IMR-90 (cell line): ENCODE measurements around the gene MADD. TPM values are rescaled to one million over a fixed set of nuclear protein-coding genes. Genes with fewer than 3 reads are reported as not detected.
A peak's percentile ranks its signal among the peaks of the same experiment; 100 is the strongest.

Experiments used
- ATAC-seq: fragments of 200-7000 bp; cut with Tn5 transposase; 2 replicates; pipeline ENCODE4 v1.9.1; 2020; ENCODE audit warnings: low read depth, mild to moderate bottlenecking, moderate library complexity
- BruUV-seq: library from RNA; stranded (reverse); fragments of 400-500 nt; replicated peaks from 2 replicates; lab custom pipeline; 2021; lab: Mats Ljungman, UMichigan
- CTCF ChIA-PET: fragments of 300-600 bp; formaldehyde crosslinking; extraction: SDS; loops from one replicate; lab custom pipeline; 2021; ENCODE audit warnings: antibody characterized with exemption; lab: Yijun Ruan, JAX
- POLR2A ChIA-PET: fragments of 300-600 bp; sonication (Branson Sonifier 250); formaldehyde crosslinking; loops from one replicate; lab custom pipeline; 2022; ENCODE audit warnings: antibody characterized with exemption; ENCODE audit not compliant: unreplicated experiment; lab: Charles Lee
- DNase-seq: peaks from one replicate; pipeline ENCODE4 v3.0.0; 2013
- H2AFZ ChIP-seq: replicated peaks from 2 replicates; pipeline ENCODE3; 2013; ENCODE audit warnings: low read length, mild to moderate bottlenecking; ENCODE audit not compliant: poor library complexity
- H2AK5ac ChIP-seq: 2 replicates; pipeline ENCODE4 v1.6.1; 2013; ENCODE audit warnings: low read depth, low read length, inconsistent platforms
- H2AK9ac ChIP-seq: replicated peaks from 2 replicates; pipeline ENCODE3; 2013; ENCODE audit warnings: mild to moderate bottlenecking, low read depth, low read length, moderate library complexity; ENCODE audit not compliant: poor library complexity
- H2BK120ac ChIP-seq: 2 replicates; pipeline ENCODE4 v1.6.1; 2013; ENCODE audit warnings: low read depth, low read length, inconsistent platforms
- H2BK15ac ChIP-seq: 3 replicates; pipeline ENCODE4 v1.6.1; 2013; ENCODE audit warnings: low read depth, low read length, inconsistent platforms
- H2BK20ac ChIP-seq: 2 replicates; pipeline ENCODE4 v1.6.1; 2013; ENCODE audit warnings: low read depth, mild to moderate bottlenecking, inconsistent platforms, low read length, moderate library complexity
- H2BK5ac ChIP-seq: 2 replicates; pipeline ENCODE4 v1.6.1; 2013; ENCODE audit warnings: mild to moderate bottlenecking, low read depth, low read length, inconsistent platforms; ENCODE audit not compliant: poor library complexity, severe bottlenecking
- H3K14ac ChIP-seq: replicated peaks from 2 replicates; pipeline ENCODE4 v1.6.1; 2013; ENCODE audit warnings: low read depth, low read length, inconsistent platforms
- H3K18ac ChIP-seq: 2 replicates; pipeline ENCODE4 v1.6.1; 2013; ENCODE audit warnings: low read depth, low read length, control low read depth
- H3K23ac ChIP-seq: 2 replicates; pipeline ENCODE4 v1.6.1; 2013; ENCODE audit warnings: low read depth, low read length, inconsistent platforms
- H3K27ac ChIP-seq: 2 replicates; pipeline ENCODE4 v1.5.1; 2013; ENCODE audit warnings: mild to moderate bottlenecking, control low read depth, low read length; ENCODE audit not compliant: insufficient read depth
- H3K27me3 ChIP-seq: 2 replicates; pipeline ENCODE4 v1.6.1; 2013; ENCODE audit warnings: low read length; ENCODE audit not compliant: control insufficient read depth, insufficient read depth
- H3K36me3 ChIP-seq: 2 replicates; pipeline ENCODE4 v1.6.1; 2013; ENCODE audit warnings: low read length, mixed read lengths; ENCODE audit not compliant: control insufficient read depth, insufficient read depth
- H3K4ac ChIP-seq: 2 replicates; pipeline ENCODE4 v1.6.1; 2013; ENCODE audit warnings: low read depth, low read length, inconsistent platforms
- H3K4me1 ChIP-seq: 2 replicates; pipeline ENCODE4 v1.6.1; 2013; ENCODE audit warnings: low read length, mixed read lengths; ENCODE audit not compliant: control insufficient read depth, insufficient read depth
- H3K4me2 ChIP-seq: 2 replicates; pipeline ENCODE4 v1.6.1; 2013; ENCODE audit warnings: low read depth, mild to moderate bottlenecking, control low read depth, low read length, moderate library complexity
- H3K4me3 ChIP-seq: 2 replicates; pipeline ENCODE4 v1.5.1; 2013; ENCODE audit warnings: low read depth, mild to moderate bottlenecking, control low read depth, low read length, moderate library complexity; ENCODE audit not compliant: insufficient read depth
- H3K56ac ChIP-seq: 2 replicates; pipeline ENCODE4 v1.6.1; 2013; ENCODE audit warnings: low read length, inconsistent platforms; ENCODE audit not compliant: insufficient read depth; ENCODE audit errors: extremely low read depth
- H3K79me1 ChIP-seq, 2 experiments: 2 replicates each; pipeline ENCODE4 v1.6.1; 2013; ENCODE audit warnings: low read length in 2 of 2, inconsistent platforms in 1 of 2, low read depth in 1 of 2
- H3K9ac ChIP-seq: 2 replicates; pipeline ENCODE4 v1.6.1; 2013; ENCODE audit warnings: low read depth, low read length, control low read depth
- H3K9me1 ChIP-seq: 2 replicates; pipeline ENCODE4 v1.6.1; 2013; ENCODE audit warnings: low read length, inconsistent platforms; ENCODE audit not compliant: insufficient read depth
- H3K9me3 ChIP-seq: 2 replicates; pipeline ENCODE4 v1.6.1; 2013; ENCODE audit warnings: low read length; ENCODE audit not compliant: control insufficient read depth, insufficient read depth
- H4K20me1 ChIP-seq: 2 replicates; pipeline ENCODE4 v1.6.1; 2013; ENCODE audit warnings: low read length, inconsistent platforms; ENCODE audit not compliant: insufficient read depth
- H4K5ac ChIP-seq: 2 replicates; pipeline ENCODE4 v1.6.1; 2013; ENCODE audit warnings: mild to moderate bottlenecking, low read depth, low read length, control low read depth
- H4K8ac ChIP-seq, 2 experiments: 2 replicates each; pipeline ENCODE4 v1.6.1; 2013; ENCODE audit warnings: low read depth in 2 of 2, low read length in 2 of 2, control low read depth in 1 of 2, inconsistent platforms in 1 of 2
- H4K91ac ChIP-seq: 2 replicates; pipeline ENCODE4 v1.6.1; 2013; ENCODE audit warnings: low read depth, low read length, inconsistent platforms; ENCODE audit not compliant: insufficient read depth
- BHLHE40 ChIP-seq: fragments of 150-350 bp; IDR thresholded peaks from 2 replicates; pipeline ENCODE4 v1.6.1; 2016; ENCODE audit warnings: mild to moderate bottlenecking, low read depth, low read length
- CEBPB ChIP-seq: IDR thresholded peaks from 2 replicates; pipeline ENCODE4 v1.6.1; 2012; ENCODE audit warnings: low read depth, low read length, improper control_type of control experiment
- CHD1 ChIP-seq: IDR thresholded peaks from 2 replicates; pipeline ENCODE4 v1.6.1; 2012; ENCODE audit warnings: low read depth, low read length, improper control_type of control experiment
- FOS ChIP-seq: fragments of 150-350 bp; IDR thresholded peaks from 2 replicates; pipeline ENCODE4 v1.6.1; 2016; ENCODE audit warnings: low read depth, low read length
- MAFK ChIP-seq: IDR thresholded peaks from 2 replicates; pipeline ENCODE4 v1.6.1; 2012; ENCODE audit warnings: low read depth, low read length, improper control_type of control experiment
- MAZ ChIP-seq: IDR thresholded peaks from 2 replicates; pipeline ENCODE4 v1.6.1; 2012; ENCODE audit warnings: low read depth, mild to moderate bottlenecking, low read length, improper control_type of control experiment, moderate library complexity, borderline replicate concordance
- MXI1 ChIP-seq: IDR thresholded peaks from 2 replicates; pipeline ENCODE4 v1.6.1; 2012; ENCODE audit warnings: low read depth, mild to moderate bottlenecking, low read length, moderate library complexity, borderline replicate concordance
- NFE2L2 ChIP-seq: fragments of 150-350 bp; IDR thresholded peaks from 2 replicates; pipeline ENCODE4 v1.6.1; 2016; ENCODE audit warnings: low read depth, mild to moderate bottlenecking, low read length
- POLR2A ChIP-seq: IDR thresholded peaks from 2 replicates; pipeline ENCODE4 v1.6.1; 2012; ENCODE audit warnings: mild to moderate bottlenecking, low read depth, low read length
- RAD21 ChIP-seq: IDR thresholded peaks from 2 replicates; pipeline ENCODE4 v1.6.1; 2012; ENCODE audit warnings: low read length, improper control_type of control experiment
- RCOR1 ChIP-seq: IDR thresholded peaks from 2 replicates; pipeline ENCODE4 v1.6.1; 2012; ENCODE audit warnings: mild to moderate bottlenecking, low read length, improper control_type of control experiment; ENCODE audit not compliant: insufficient replicate concordance
- RFX5 ChIP-seq: IDR thresholded peaks from 2 replicates; pipeline ENCODE4 v1.8.0; 2012; ENCODE audit warnings: low read depth, mild to moderate bottlenecking, low read length, moderate library complexity
- SMC3 ChIP-seq: fragments of 150-350 bp; IDR thresholded peaks from 2 replicates; pipeline ENCODE4 v1.6.1; 2016; ENCODE audit warnings: low read depth, mild to moderate bottlenecking, antibody characterized with exemption, low read length, moderate library complexity
- WGBS, 2 experiments: methylation state at CpG; one replicate each; pipeline versions ENCODE4 v1.1.5 to v1.1.7; 2013; ENCODE audit warnings: missing lambda C conversion rate in 2 of 2; ENCODE audit not compliant: insufficient read length in 1 of 2; ENCODE audit errors: extremely low coverage in 2 of 2; 5-methylcytosine and 5-hydroxymethylcytosine counted together
- dilution Hi-C: fragments of 300-500 bp; cut with HindIII; formaldehyde crosslinking; loops from one replicate; pipeline ENCODE4 v1.14.3; 2018; ENCODE audit warnings: low sequenced_read_pairs; ENCODE audit not compliant: unreplicated experiment
- in situ Hi-C: fragments of 300-500 bp; cut with MboI; formaldehyde crosslinking; loops from 3 replicates; pipeline ENCODE4 v1.14.3; 2019; ENCODE audit warnings: low sequenced_read_pairs, inconsistent platforms, mixed read lengths
- intact Hi-C: fragments of 100-400 bp; cut with micrococcal nuclease; formaldehyde crosslinking; loops from 2 replicates; pipeline ENCODE4 v1.10.0; 2022
- polyA plus RNA-seq, 3 experiments: library from polyadenylated mRNA; depleted of rRNA; stranded (reverse); fragments of >200 nt; gene quantifications; 2 replicates each; pipeline ENCODE4 v1.2.3, GENCODE V29; 2012; ENCODE audit warnings: low replicate concordance in 1 of 3
- total RNA-seq: library from RNA; depleted of rRNA; stranded (reverse); fragments of >200 nt; gene quantifications from 2 replicates; pipeline ENCODE4 v1.2.3, GENCODE V29; 2012
- TF ChIP-seq, protein P1 (sequence below): fragments of 150-350 bp; IDR thresholded peaks from 2 replicates; pipeline ENCODE4 v1.6.1; 2016; ENCODE audit warnings: low read depth, mild to moderate bottlenecking, low read length, moderate library complexity, borderline replicate concordance
- TF ChIP-seq, protein P2 (sequence below): conservative IDR thresholded peaks from 2 replicates; pipeline ENCODE4 v1.5.1; 2012; ENCODE audit warnings: mild to moderate bottlenecking, low read depth, low read length, improper control_type of control experiment
- TF ChIP-seq, protein P3 (sequence below): fragments of 150-350 bp; IDR thresholded peaks from 2 replicates; pipeline ENCODE4 v1.6.1; 2017; ENCODE audit warnings: mild to moderate bottlenecking, antibody characterized with exemption, low read length, low read depth

MADD gene
- total and polyA plus RNA-seq, 2 of the 4 experiments (the other 2 are of a cell fraction): 13.3 to 16.4 TPM

DNA sequence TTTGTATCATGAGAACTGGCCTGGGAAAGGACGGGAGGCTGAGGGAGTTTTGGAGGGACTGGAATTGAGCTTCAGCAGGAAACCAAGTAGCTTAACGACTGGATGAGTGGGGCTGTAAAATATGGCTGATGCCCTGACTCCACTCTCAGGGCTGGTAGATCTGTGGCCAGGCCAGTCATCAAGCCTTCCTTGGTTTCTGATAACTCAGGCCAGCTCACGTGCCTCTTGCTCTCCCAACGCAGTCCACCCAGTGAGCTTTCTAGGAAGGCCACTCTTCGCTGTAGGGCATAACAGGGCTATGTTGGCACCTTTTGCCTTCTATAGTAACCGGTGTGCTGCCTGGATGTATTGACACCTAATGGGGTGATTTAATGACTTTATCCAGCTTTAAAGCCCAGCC is 5.8 kb upstream of the MADD start:
- H2AFZ ChIP-seq: no peak overlapping the region
- peak overlapping the region; percentile 5; the same call in 1 of the 2 replicates for H3K27ac ChIP-seq
- DNase-seq (no peak), ATAC-seq (no peak)
- H4K8ac ChIP-seq: no peak overlapping the region; a peak in 1 of 4 replicates
- ChIA-PET POLR2A (no interaction called here), CTCF (no interaction called here)
- H2BK120ac ChIP-seq: peak overlapping the region; percentile 44
- H3K23ac ChIP-seq: peak overlapping the region; percentile 1; the same call in 1 of the 2 replicates
- H2AK9ac ChIP-seq: peak overlapping the region; percentile 29
- H4K91ac ChIP-seq: no peak overlapping the region
- no peak overlapping the region for H3K18ac ChIP-seq
- H3K4me1 ChIP-seq: peaks cover 19% of the 10 kb centered on the region
- TF ChIP-seq, protein P1, sequence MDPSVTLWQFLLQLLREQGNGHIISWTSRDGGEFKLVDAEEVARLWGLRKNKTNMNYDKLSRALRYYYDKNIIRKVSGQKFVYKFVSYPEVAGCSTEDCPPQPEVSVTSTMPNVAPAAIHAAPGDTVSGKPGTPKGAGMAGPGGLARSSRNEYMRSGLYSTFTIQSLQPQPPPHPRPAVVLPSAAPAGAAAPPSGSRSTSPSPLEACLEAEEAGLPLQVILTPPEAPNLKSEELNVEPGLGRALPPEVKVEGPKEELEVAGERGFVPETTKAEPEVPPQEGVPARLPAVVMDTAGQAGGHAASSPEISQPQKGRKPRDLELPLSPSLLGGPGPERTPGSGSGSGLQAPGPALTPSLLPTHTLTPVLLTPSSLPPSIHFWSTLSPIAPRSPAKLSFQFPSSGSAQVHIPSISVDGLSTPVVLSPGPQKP: no peak
- TF ChIP-seq, protein P2, sequence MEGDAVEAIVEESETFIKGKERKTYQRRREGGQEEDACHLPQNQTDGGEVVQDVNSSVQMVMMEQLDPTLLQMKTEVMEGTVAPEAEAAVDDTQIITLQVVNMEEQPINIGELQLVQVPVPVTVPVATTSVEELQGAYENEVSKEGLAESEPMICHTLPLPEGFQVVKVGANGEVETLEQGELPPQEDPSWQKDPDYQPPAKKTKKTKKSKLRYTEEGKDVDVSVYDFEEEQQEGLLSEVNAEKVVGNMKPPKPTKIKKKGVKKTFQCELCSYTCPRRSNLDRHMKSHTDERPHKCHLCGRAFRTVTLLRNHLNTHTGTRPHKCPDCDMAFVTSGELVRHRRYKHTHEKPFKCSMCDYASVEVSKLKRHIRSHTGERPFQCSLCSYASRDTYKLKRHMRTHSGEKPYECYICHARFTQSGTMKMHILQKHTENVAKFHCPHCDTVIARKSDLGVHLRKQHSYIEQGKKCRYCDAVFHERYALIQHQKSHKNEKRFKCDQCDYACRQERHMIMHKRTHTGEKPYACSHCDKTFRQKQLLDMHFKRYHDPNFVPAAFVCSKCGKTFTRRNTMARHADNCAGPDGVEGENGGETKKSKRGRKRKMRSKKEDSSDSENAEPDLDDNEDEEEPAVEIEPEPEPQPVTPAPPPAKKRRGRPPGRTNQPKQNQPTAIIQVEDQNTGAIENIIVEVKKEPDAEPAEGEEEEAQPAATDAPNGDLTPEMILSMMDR: no peak
- TF ChIP-seq MAFK: no peak
- TF ChIP-seq POLR2A: no peak
- TF ChIP-seq BHLHE40: no peak
- no peak for TF ChIP-seq RAD21
- TF ChIP-seq NFE2L2: no peak
- TF ChIP-seq MAZ: no peak
- no peak for TF ChIP-seq CEBPB
- TF ChIP-seq CHD1: no peak
- no peak for TF ChIP-seq SMC3
- no peak for TF ChIP-seq FOS
- TF ChIP-seq, protein P3, sequence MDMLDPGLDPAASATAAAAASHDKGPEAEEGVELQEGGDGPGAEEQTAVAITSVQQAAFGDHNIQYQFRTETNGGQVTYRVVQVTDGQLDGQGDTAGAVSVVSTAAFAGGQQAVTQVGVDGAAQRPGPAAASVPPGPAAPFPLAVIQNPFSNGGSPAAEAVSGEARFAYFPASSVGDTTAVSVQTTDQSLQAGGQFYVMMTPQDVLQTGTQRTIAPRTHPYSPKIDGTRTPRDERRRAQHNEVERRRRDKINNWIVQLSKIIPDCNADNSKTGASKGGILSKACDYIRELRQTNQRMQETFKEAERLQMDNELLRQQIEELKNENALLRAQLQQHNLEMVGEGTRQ: no peak
- no peak for TF ChIP-seq RCOR1
- no peak for TF ChIP-seq RFX5
- no peak for TF ChIP-seq MXI1
- in situ Hi-C loops (loop anchor here (5.0 kb wide), 1 partner anchor 87 kb away; the partner anchor contains the start of gene ARFGAP2), dilution Hi-C loops (no loop called here), intact Hi-C loops (no loop called here)
- H3K9me1 ChIP-seq: peaks cover 21% of the 10 kb centered on the region
- peak overlapping the region; percentile 59; the same call in 1 of the 3 replicates for H2BK15ac ChIP-seq
- no peak overlapping the region for H4K5ac ChIP-seq
- H3K4ac ChIP-seq: peak overlapping the region; percentile 78
- no CpG with 5 or more reads among the region's 6 CpGs for WGBS, 2 experiments
- H3K9me3 ChIP-seq: no peaks in the 10 kb centered on the region
- H3K27me3 ChIP-seq: no peaks in the 10 kb centered on the region
- no peak overlapping the region; the same call in 1 of the 2 replicates for H3K56ac ChIP-seq
- H3K4me3 ChIP-seq: no peak overlapping the region
- no peak overlapping the region for H3K9ac ChIP-seq
- H3K4me2 ChIP-seq: no peak overlapping the region
- peaks cover 6% of the 10 kb centered on the region; the same call in 1 of the 2 replicates for H3K36me3 ChIP-seq
- H3K14ac ChIP-seq: 0 out of 2 replicates have a peak overlapping the region, but pooled peaks have one; percentile 31
- H2AK5ac ChIP-seq: peak overlapping the region; percentile 89
- peak overlapping the region; percentile 9 for H2BK5ac ChIP-seq
- no TSS peak for BruUV-seq
- no peaks in the 10 kb centered on the region for H4K20me1 ChIP-seq
- peaks cover 0 to 16% of the 10 kb centered on the region in 2 experiments; a peak in 3 of 4 replicates for H3K79me1 ChIP-seq
- H2BK20ac ChIP-seq: peak overlapping the region; percentile 38
